NCI-H1048 (cell line): ENCODE measurements around the gene TEKT1.

Experiments
- DNase-seq: peaks from one replicate; lab custom pipeline; 2025; lab: John Stamatoyannopoulos, UW

Gene TEKT1

GRCh38 chr17:6757747-6758146, 73.8 kb downstream of the TEKT1 start:
- no peak for DNase-seq

GRCh38 chr17:6756425-6757031, 75.0 kb downstream of the TEKT1 start:
- no peak for DNase-seq

GRCh38 chr17:6755731-6756184, 75.8 kb downstream of the TEKT1 start, which contains the start of gene XAF1:
Gene XAF1, plus strand, starts transcription at chr17:6756046. Its CDS starts 33 bp downstream, at chr17:6756079.
- no peak for DNase-seq

GRCh38 chr17:6755281-6755680, 76.2 kb downstream of the TEKT1 start:
- DNase-seq = no peak

- DNase-seq = no peak
These were observed 78.0 kb downstream of the TEKT1 start for GRCh38 chr17:6753546-6753945.

GRCh38 chr17:6753006-6753445, 78.5 kb downstream of the TEKT1 start:
- no peak for DNase-seq

GRCh38 chr17:6752068-6752909, 79.2 kb downstream of the TEKT1 start:
- no peak for DNase-seq

- no peak for DNase-seq
These were observed 82.0 kb downstream of the TEKT1 start for GRCh38 chr17:6749519-6749918.

GRCh38 chr17:6748617-6749016, 82.9 kb downstream of the TEKT1 start:
- no peak for DNase-seq
